ENCODE data around the gene CTR9.

Gene CTR9

DNA sequence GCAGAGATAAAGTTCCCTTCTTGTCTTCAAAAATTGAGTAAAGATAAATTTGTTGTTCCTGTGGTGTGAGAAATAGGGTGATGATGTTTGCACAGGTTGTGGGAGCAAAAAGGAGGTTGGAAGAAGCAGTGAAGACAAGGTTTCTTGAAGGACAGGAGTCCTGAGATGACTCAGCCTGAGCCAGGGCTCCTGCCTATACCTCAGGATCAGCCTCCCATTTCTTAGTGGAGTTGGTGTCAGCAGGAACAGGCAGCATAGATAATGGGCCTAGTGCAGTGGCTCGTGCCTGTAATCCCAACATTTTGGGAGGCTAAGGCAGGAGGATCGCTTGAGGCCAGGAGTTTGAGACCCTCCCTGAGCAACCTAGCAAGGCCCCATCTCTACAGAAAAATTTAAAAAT is 29.0 kb downstream of the CTR9 start:
- DNase-seq (ENCODE audit: low spot score) = no peak

DNA sequence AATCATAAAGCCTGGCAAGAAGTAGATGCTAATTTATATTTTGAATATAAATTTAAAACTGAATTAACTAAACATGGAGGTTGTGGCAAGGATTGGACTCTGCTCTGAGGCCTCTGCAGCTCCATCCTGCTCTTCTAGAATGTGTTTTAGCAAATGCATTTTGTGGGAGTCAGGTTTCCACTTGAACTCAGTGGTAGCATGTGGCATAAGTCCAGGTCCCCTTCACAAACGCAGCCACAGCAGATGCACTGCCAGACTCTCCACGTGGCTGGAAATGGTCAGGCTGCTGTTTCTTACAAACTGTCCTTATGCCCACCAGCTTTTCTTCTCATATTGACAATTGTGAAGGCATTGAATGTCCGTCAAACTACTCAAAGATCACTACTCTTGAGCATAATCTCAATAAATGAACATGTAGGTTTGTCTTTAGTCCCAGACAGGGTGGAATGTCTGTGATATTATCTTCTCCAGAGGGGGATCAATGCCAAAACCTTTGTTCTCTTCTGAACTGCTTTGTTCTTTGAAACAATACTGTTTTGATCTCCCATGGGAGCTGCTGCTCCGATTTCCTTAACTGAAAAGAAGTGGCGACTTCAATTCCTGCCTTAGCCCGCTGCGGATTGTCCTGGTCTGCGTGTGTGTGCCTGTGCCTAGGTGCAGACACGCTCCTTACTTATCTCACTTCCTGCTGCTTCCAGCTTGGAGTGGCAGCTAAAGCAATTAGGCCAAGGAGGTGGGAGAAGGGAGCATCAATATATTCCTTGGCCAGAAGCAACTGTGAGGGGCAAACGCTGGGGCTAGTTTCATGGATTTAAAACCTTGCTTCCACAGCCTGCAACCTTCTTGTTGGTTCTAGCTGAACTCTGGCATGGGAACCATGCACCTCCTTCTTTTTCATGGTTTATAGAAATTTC is 33.4 kb downstream of the CTR9 start:
- no peak for DNase-seq (ENCODE audit: low spot score)

DNA sequence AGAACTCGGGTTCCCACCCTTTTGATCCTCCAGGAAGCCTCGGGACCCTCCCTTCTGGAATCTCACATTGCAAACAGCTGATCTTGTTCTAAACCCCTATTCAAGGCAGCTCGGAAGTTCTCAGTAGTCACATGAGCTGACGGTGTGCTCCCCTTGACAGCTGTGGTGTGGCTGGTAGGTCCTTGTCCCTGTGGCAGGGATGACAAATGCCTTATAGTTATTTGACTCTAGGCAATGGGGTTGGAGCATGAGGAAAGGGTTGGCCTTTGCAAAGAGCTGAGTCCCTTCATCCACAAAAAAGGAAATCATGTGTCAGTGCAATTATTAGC is 34.1 kb downstream of the CTR9 start:
- DNase-seq (ENCODE audit: low spot score) = no peak

DNA sequence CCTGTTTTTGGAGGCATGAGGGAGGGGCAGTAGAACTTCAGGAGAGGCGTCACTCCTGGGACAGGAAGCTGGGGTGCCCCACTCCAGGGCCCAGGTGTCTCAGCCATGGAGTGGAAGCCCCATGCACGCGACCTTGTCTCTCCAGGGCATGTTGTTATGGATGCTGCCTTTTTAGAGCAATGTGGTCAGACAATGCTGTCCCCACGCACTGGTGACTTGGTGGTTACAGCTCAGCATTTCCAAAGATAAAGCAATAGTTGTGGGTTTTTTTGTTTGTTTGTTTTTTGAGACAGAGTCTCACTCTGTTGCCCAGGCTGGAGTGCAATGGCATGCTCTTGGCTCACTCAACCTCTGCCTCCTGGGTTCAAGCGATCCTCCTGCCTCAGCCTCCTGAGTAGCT is 35.4 kb downstream of the CTR9 start:
- no peak for DNase-seq (ENCODE audit: low spot score)

DNA sequence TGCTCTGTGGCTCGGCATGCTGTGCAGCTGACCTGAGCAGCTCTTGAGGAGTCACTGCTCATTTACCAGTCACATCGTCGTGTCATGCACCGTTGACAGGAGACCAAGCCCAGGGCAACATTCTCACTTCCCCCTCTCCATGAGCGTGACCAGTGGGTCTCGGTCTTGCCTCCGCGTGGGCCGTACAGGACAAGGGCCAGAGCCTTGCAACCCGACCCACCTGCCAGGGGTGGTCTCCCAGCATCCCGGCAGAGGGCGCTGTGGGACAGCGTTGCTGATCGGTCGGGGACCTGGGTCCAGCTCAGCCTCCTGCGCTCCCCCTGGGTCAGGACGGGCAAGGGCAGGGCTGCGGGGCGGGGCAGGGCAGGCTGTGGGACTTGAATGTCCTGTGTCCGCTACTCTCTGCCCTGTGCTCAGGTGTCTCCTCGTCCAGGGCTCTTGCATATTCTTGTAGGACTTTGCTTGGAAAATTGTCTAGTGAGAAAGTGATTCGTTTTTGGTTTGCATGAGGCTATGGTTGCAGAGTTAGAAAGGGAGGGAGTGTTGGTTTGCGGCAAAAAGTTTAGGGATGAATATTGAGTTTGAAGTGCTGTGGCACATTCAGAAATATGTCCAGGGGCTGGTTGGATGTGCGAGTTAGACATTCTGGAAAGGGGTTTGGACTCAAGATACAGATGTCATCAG is 41.5 kb downstream of the CTR9 start:
- peak; percentile 77 for DNase-seq (ENCODE audit: low spot score)

DNA sequence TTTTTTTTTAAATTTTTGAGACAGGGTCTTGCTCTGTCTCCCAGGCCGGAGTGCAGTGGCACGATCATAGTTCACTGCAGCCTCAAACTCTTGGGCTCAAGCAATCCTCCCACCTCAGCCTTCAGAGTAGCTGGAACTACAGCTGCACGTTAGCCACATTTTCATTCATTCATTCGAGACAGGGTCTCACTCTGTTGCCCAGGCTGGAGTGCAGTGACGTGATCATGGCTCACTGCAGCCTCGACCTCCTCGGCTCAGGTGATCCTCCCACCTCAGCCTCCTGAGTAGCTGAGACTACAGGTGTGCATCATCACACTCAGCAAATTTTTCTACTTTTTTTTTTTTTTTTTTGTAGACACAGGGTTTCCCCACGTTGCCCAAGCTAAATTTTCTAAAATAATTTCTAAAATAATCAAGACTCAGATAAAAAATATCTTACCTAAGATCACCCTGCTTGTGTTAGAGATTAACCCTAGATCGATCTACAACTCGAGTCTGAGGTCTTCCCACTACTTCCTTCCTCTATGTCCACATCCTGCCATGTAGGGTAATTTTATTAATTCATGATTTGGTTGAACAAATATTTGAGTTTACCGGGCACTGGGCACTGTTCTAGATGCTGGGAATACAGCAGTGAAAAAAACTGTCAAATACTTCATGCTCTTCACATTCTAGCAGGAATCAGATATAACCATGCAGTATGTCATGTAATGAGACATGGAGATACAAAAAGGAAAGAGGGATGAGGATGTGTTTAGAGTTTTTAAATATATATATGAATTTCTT is 42.6 kb downstream of the CTR9 start:
- no peak for DNase-seq (ENCODE audit: low spot score)

DNA sequence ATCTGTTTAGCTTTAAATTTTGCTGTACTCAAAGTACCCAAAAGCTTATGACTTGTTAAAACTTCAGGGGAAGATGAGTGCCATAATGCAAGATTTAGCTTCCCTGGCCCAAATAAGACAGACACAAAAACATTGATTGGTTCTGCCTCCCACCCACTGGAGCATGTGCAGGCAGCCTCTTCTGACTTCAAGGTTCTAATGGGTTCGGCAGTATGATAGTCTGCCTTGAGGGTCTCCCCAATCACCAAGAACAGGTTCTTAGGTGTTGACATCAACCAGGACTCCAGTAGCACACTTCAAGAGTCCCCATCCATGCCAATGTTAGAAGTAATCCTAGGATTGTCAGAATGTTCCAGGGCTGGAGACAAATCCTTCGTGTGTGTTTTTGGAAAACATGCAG is 45.1 kb downstream of the CTR9 start:
- DNase-seq (ENCODE audit: low spot score) = no peak

DNA sequence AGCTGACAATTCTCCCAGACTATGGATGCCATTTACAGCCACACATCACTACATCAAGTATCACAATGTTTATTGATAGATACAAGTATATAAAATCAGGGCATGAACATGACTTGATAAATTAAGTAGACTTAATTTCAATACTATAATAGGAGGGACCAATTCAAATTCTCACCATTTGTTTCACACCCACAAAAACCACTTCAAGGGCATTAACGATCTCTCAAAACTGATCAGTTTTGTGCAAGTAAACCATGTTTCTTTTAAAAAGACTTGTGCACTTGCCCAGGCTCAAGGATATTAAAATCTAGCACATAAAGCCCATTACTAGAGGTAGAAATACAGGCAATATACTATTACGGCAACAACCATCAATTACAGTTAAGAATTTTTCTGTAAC is 46.0 kb downstream of the CTR9 start:
- no peak for DNase-seq (ENCODE audit: low spot score)

DNA sequence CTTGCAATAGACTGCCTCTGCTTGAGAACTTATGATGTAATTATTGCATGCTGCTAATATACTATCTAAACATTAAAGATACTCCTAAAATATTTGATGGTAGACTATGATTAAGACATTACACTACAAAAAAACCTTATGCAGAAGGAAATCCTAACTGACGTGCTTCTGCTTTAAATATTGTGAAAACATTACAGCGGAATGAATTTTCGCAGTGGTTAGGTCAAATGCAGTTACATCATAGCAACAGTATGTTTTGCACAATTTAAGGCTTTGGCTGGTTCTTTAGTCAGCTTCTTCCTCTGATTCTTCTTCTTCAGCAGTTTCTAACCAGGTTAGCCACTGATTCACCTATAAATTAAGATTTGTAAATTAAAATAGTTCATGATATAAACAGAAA is 46.5 kb downstream of the CTR9 start:
- no peak for DNase-seq (ENCODE audit: low spot score)

DNA sequence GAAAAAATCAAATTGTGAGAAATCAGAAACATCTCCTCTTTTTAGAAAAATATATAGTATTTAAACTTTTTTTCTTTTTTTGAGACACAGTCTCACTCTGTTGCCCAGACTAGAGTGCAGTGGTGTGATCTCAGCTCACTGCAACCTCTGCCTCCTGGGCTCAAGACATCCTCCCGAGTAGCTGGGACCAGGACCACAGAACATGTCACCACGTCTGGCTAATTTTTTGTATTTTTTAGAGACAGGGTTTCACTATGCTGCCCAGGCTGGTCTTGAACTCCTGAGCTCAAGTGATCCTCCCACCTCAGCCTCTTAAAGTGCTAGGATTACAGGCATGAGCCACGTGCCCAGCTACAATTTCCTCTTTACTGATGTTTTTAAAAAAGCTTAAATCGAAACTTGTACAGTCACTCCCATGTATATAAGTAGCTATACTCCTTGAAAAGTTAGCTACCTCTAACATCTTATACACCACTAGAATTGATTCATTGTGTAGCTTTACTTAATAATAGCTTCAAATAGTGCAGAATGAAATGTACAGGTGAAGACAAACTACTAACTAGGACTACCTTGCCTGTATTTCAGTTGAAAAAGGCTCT is 47.4 kb downstream of the CTR9 start:
- no peak for DNase-seq (ENCODE audit: low spot score)

DNA sequence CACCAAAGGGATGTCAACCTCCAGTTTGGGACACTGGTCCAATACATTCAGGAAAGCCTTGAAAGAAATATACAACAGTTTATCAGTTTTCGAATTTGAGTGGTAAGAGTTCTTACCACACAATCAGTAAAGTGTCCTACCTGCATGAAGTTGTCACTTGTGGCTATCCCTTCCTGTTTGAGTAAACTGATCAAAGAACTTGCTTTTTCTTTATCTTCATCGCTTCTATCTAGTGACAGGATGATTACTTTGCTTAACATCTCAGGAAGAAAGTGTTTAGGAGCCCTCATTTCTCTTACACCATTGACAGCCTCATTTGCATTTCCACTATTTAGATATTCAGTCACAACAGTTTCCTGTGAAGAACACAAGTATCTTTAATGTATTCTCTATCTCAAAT is 49.2 kb downstream of the CTR9 start:
- no peak for DNase-seq (ENCODE audit: low spot score)

DNA sequence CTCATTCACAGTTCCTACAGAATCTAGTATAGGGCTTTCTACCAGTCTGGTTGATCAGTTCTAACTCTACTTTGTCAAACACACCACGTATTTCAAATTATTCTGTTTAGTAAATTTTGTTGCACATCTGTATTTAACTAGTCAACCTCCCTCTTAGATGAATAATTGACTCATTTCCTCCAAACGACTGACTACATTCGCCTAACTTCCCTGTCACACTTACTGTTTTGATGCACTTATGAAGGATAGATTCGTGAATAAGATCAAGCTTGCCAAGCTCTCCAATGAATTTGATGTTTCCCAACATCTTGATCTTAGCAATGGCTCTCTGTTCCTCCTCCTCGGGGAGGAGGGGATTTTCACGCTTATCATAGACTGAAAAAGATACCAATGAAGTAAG is 52.6 kb downstream of the CTR9 start:
- no peak for DNase-seq (ENCODE audit: low spot score)

DNA sequence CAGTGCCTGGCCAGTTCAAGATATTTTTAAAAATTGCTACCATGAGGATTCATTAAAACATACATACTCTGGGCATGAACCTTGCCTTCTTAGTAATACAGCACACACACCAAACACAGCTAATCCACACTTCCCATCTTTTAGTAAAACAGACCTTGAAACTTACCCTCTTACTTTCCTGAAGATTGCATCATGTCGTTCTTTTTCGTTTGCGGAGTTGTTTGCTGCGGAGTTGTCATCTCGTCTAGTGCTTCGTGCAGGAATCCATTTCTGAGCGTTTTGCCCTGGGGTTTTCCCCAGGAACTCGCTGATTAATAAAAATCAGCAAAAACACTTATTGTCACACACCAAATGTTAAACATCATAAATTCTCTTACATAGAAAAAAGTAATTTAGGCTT is 54.7 kb downstream of the CTR9 start:
- no peak for DNase-seq (ENCODE audit: low spot score)

DNA sequence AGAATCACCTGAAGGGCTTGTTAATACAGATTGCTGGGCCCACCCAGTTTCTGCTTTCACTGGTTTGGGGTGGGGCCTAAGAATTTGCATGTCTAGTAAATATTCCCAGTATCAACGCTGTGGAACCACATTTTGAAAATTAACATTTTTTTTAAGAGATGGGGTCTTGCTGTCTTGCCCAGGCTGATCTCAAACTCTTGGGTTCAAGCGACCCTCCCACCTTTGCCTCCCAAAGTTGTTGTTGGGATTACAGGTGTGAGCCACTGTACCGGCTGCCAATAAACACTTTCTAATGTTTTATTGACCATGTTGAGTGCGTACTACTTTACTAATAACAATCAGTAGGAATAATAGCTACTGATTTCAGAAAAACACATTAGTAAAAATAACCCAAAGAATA is 55.2 kb downstream of the CTR9 start:
- DNase-seq (ENCODE audit: low spot score) = no peak

DNA sequence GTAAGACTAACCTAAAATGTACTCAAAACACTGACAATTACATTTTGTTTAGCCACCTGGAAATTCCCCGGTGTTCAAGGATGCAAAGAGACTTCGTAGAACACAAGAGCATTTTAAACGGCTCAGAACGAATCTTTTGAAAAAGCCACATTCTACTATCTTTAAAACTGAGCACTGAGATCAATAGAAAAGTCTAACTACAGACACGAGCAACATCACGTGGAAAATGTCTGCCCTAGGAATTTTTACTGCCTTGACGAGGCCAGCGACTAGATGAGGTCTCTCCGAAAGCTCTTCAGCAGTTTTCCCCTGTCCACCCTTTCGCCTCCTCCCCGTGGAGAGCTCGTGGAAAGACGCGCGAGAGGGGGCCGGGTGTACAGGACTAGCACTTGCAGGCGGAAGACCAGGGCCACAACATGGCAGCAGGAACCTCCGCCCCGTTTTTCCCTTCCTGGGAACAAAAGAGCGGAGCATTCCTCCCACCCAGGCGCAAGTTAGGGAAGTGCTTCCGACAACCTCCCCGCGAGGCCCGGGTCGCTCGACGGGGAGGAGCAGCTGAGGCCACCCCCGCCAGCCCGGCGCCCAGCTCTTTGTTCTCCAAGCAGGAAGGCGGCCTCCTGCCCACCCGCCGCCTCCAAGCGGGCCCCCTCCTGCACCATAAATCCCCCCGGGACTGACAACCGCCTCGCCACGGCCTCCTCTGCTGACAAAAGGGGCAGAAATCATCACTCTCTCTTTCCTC is 56.6 kb downstream of the CTR9 start:
- peak; percentile 28 for DNase-seq (ENCODE audit: low spot score)

DNA sequence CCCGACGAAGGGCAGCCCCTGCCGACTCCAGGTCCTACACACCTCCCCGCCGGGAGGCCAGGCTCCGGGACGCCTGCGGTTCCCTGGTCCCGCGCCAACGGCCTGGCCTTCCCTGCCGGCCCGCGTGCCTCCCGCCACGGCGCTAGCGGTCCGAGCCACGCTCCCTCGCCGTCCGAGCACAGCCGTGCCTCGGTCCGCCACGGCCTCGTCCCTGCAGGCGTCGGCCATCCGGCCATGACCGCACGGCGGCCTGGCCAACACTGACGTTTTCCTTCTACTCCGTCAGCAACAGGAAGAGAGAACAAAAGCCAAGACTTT is 57.1 kb downstream of the CTR9 start:
- no peak for DNase-seq (ENCODE audit: low spot score)

DNA sequence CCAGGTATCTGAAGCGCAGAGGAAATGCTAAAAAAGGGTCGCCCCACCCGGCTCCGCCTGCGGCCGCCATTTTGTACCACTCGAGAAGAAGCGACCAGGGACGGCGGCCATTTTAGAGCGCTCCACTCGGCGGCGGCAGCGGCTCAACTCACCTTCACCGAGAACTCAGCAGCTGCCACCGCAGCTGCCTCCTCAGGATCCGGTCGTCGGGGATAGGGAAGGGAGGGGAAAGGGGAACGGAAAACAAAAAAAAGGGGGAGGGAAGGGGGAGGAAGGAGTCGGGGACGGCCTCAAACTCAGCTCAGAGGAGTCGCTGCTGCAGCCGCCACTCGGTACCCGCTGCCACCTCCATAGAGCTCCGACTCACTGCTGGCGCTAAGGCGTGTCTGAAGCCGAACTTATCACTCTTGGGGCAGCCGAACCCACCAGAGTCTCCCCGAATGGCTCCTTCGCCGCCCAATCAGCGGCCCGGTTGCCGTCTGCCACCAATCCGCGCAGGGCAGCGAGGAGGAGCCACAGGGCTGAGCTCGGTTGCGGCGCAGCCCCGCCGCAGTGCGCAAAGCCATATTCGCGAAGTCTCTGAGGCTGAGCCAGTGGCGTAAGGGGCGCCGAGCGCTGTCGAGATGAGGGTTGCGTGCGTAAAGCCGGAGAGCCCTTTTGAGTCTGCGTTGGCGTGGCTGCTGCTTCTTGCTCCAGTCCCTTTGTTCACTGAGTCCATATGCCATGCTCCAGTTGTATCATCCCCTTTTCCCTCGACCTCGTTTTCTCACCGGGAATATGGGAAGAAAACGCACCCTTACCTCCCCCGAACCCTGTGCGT is 57.7 kb downstream of the CTR9 start, which contains the start of gene EIF4G2:
Gene EIF4G2 (minus strand): TSS at position 374 of the 820 bp plus-strand sequence.
- DNase-seq (ENCODE audit: low spot score) = peak; percentile 98

DNA sequence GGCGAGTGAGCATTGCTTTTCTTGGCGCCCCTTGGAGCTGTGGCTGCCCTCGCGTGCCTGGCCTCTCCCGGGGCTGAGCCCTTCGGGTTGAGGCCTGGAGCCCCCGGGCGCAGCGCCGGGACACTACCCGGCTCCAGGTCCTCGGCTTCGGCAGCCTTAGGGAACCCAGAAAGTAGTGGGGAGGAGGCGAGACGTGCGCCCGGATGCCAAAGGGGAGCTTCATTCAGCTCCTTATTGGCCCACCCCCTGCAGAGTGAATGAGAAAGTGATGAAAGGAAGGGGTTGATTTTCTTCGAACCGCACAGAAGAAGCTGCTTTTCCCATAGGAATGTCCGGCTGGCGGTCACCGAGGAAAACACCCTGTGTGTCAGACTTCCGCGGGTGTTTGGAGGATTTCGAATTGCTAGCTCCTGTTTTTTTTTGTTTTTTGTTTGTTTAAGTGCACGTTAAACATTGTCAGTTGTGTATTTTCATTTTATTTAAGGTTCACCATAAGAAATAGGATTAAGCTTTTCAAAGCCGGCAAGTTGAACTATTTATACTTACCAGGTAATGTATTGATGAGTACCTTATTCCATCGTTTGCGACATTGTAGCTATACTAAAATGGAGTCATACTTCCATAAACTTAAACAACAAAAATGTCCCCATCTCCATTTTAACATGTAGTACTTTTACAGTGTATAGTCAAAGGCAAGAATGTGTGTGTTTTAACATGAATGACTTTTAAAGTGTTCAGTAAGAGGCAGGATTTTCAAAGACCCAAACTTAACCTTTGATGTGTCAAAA is 58.5 kb downstream of the CTR9 start:
- peak; percentile 34 for DNase-seq (ENCODE audit: low spot score)

DNA sequence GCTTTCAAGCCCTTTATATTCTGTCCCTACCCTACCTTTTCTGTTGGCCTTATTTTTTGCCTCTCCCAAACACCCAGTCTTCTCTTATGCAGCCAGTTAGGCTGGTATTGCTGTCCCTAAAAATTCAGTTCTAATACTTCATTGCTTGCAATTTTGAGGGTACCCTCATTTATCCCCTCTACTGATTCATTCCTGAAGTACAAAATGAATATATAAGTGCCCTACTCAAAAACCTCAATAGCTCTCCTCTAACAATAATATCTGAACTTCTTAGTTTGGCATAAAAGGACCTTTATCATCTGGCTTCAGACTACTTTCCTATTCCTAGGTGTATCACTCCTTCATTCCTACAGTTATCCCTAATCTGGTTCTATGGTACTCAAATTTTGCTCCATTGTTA is 62.9 kb downstream of the CTR9 start:
- DNase-seq (ENCODE audit: low spot score) = no peak

DNA sequence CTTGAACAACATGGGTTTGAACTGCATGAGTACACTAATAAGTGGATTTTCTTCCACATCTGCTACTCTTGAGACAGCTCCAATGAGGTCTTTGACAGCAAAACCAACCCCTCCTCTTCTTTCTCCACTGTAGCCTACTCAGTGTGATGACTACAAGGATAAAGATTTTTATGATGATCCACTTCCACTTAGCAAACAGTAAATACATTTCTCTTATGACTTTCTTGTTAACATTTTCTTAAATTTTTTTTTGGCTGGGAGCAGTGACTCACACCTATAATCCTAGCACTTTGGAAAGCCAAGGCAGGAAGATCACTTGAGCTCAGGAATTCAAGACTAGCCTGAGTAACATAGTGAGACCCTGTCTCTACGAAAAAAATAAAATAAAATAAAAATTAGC is 67.5 kb downstream of the CTR9 start:
- no peak for DNase-seq (ENCODE audit: low spot score)

Data from CD4-positive, alpha-beta T cell treated with Interleukin-6 at 100 ng/mL for 8 hours (primary cell).